Endothelial cell of umbilical vein (primary cell): ENCODE results near the gene KCNJ16. TPM values are rescaled to one million over a fixed set of nuclear protein-coding genes. Genes with fewer than 3 reads are reported as not detected.

Experiments used
- BruUV-seq: library from RNA; stranded (reverse); fragments of 400-500 nt; replicated peaks from 2 replicates; lab custom pipeline; 2021; lab: Mats Ljungman, UMichigan
- CTCF ChIA-PET: fragments of 300-600, 350-600 bp; sonication (Branson Sonifier 250); formaldehyde crosslinking; loops from one replicate; lab custom pipeline; 2021; ENCODE audit warnings: antibody characterized with exemption, inconsistent platforms; lab: Charles Lee
- POLR2A ChIA-PET: fragments of 300-600, 350-600 bp; sonication (Branson Sonifier 250); formaldehyde crosslinking; loops from one replicate; lab custom pipeline; 2021; ENCODE audit warnings: antibody characterized with exemption, inconsistent platforms; lab: Charles Lee
- DNase-seq: peaks from one replicate; pipeline ENCODE4 v3.0.0-alpha.2; 2011; ENCODE audit warnings: low read depth, low spot score
- FAIRE-seq: peaks from 2 replicates; lab custom pipeline; 2011; peaks lifted over from hg19 to GRCh38; lab: Jason Lieb, UNC
- H2AFZ ChIP-seq: 2 replicates; pipeline ENCODE4 v1.6.0; 2012; ENCODE audit warnings: low read depth, low read length, control low read depth, inconsistent platforms
- H3K27ac ChIP-seq: 2 replicates; pipeline ENCODE4 v1.5.1; 2011; ENCODE audit warnings: low read depth, mild to moderate bottlenecking, control low read depth, low read length, moderate library complexity; ENCODE audit not compliant: insufficient read depth
- H3K27me3 ChIP-seq, 2 experiments: 2 replicates each; pipeline versions ENCODE4 v1.6.0 to v1.6.1; 2011; ENCODE audit warnings: low read length in 2 of 2, mixed read lengths in 1 of 2; ENCODE audit not compliant: control insufficient read depth in 2 of 2, insufficient read depth in 2 of 2
- H3K36me3 ChIP-seq, 2 experiments: 2 replicates in 1 of 2; 3 replicates in 1 of 2; pipeline ENCODE4 v1.5.1; 2011; ENCODE audit warnings: low read length in 2 of 2, mild to moderate bottlenecking in 1 of 2, moderate library complexity in 1 of 2; ENCODE audit not compliant: control insufficient read depth in 2 of 2, insufficient read depth in 2 of 2; ENCODE audit errors: extremely low read depth in 1 of 2
- H3K4me1 ChIP-seq: 3 replicates; pipeline ENCODE4 v1.5.1; 2011; ENCODE audit warnings: mild to moderate bottlenecking, low read length; ENCODE audit not compliant: control insufficient read depth, insufficient read depth; ENCODE audit errors: extremely low read depth
- H3K4me2 ChIP-seq: 2 replicates; pipeline ENCODE4 v1.6.1; 2011; ENCODE audit warnings: low read length, control low read depth, mixed read lengths; ENCODE audit not compliant: insufficient read depth
- H3K4me3 ChIP-seq, 3 experiments: fragments of 200-600 bp in 1 of 3; sonication (generic), shearing (Covaris generic) in 1 of 3; replicated peaks in 1 of 3; 2 replicates each; pipeline ENCODE4 v1.5.1; 2011 to 2016; ENCODE audit warnings: control low read depth in 3 of 3, low read length in 3 of 3, mild to moderate bottlenecking in 2 of 3, inconsistent platforms in 1 of 3, low read depth in 1 of 3, moderate library complexity in 1 of 3; ENCODE audit not compliant: insufficient read depth in 1 of 3
- H3K79me2 ChIP-seq: 2 replicates; pipeline ENCODE4 v1.6.0; 2012; ENCODE audit warnings: low read length, inconsistent platforms; ENCODE audit not compliant: control insufficient read depth, insufficient read depth
- H3K9ac ChIP-seq: replicated peaks from 2 replicates; pipeline ENCODE3; 2011; ENCODE audit warnings: low read length, control low read depth; ENCODE audit not compliant: insufficient read depth; ENCODE audit errors: extremely low read depth
- H3K9me1 ChIP-seq: replicated peaks from 3 replicates; pipeline ENCODE4 v1.6.0; 2011; ENCODE audit warnings: mild to moderate bottlenecking, low read length; ENCODE audit not compliant: control insufficient read depth, insufficient read depth; ENCODE audit errors: extremely low read depth
- H3K9me3 ChIP-seq: replicated peaks from 2 replicates; pipeline ENCODE4 v1.5.1; 2012; ENCODE audit warnings: low read length, inconsistent platforms; ENCODE audit not compliant: control insufficient read depth, insufficient read depth
- H4K20me1 ChIP-seq: replicated peaks from 2 replicates; pipeline ENCODE3; 2011; ENCODE audit warnings: mild to moderate bottlenecking, low read length; ENCODE audit not compliant: control insufficient read depth, insufficient read depth; ENCODE audit errors: extremely low read depth
- EZH2 ChIP-seq: IDR thresholded peaks from 2 replicates; pipeline ENCODE4 v1.6.1; 2012; ENCODE audit warnings: borderline replicate concordance, low read depth, mild to moderate bottlenecking, moderate library complexity, low read length, inconsistent platforms; ENCODE audit not compliant: severe bottlenecking
- FOS ChIP-seq: IDR thresholded peaks from 2 replicates; pipeline ENCODE4 v1.6.1; 2011; ENCODE audit warnings: mild to moderate bottlenecking, low read length, moderate library complexity, borderline replicate concordance; ENCODE audit not compliant: insufficient read depth
- GATA2 ChIP-seq: IDR thresholded peaks from 2 replicates; pipeline ENCODE4 v1.7.0; 2011; ENCODE audit warnings: low read depth, mild to moderate bottlenecking, moderate library complexity, mixed read lengths, low read length; ENCODE audit not compliant: insufficient read length, insufficient read depth
- JUN ChIP-seq: IDR thresholded peaks from 2 replicates; pipeline ENCODE4 v1.6.1; 2011; ENCODE audit warnings: borderline replicate concordance, low read depth; ENCODE audit not compliant: insufficient read length, insufficient read depth
- MAX ChIP-seq: IDR thresholded peaks from 2 replicates; pipeline ENCODE4 v1.6.1; 2011; ENCODE audit not compliant: insufficient read depth, insufficient read length
- MYC ChIP-seq: IDR thresholded peaks from one replicate; pipeline ENCODE4 v1.6.1; 2011; ENCODE audit warnings: mild to moderate bottlenecking, low read depth, low read length
- POLR2A ChIP-seq: IDR thresholded peaks from 2 replicates; pipeline ENCODE4 v1.6.1; 2012; ENCODE audit warnings: low read depth, mild to moderate bottlenecking, control low read depth, low read length
- POLR2AphosphoS5 ChIP-seq: IDR thresholded peaks from 2 replicates; pipeline ENCODE4 v1.6.1; 2012; ENCODE audit warnings: low read depth, mild to moderate bottlenecking, control low read depth, low read length, moderate library complexity; ENCODE audit not compliant: insufficient read depth
- dilution Hi-C: fragments of 300-500 bp; cut with MboI; formaldehyde crosslinking; loops from one replicate; pipeline ENCODE4 v1.15.0; 2019; ENCODE audit warnings: low sequenced_read_pairs; ENCODE audit not compliant: extremely low pct_ligation_motif_present
- intact Hi-C: fragments of 100-400 bp; cut with micrococcal nuclease; formaldehyde crosslinking; loops from one replicate; pipeline ENCODE4 v1.10.0; 2022
- polyA plus RNA-seq, 4 experiments: library from polyadenylated mRNA; depleted of rRNA in 3 of 4; stranded (reverse) in 3 of 4; unstranded in 1 of 4; fragments of >200 nt; gene quantifications; 2 replicates each; pipeline versions ENCODE4 v1.2.1 to v1.2.3, GENCODE V29; 2011 to 2012; ENCODE audit warnings: missing spikeins in 1 of 4
- total RNA-seq: library from RNA; stranded (reverse); gene quantifications from 2 replicates; pipeline ENCODE4 v1.2.3, GENCODE V29; 2021
- TF ChIP-seq, protein P1 (sequence below), 2 donors: IDR thresholded peaks; 1 replicate in 1 of 2; 2 replicates in 1 of 2; pipeline ENCODE4 v1.5.1; 2011; ENCODE audit warnings: low read length in 2 of 2, mild to moderate bottlenecking in 2 of 2, moderate library complexity in 2 of 2, control low read depth in 1 of 2, inconsistent platforms in 1 of 2, low read depth in 1 of 2; ENCODE audit not compliant: insufficient read depth in 1 of 2; ENCODE audit errors: extremely low read depth in 1 of 2

KCNJ16 gene
- total and polyA plus RNA-seq, 2 donors (not counting 3 experiments of a cell fraction or from before 2014, with no cell fraction given) = 0.07 TPM; not detected in 1

- Histone ChIP-seq H2AFZ (no peak overlapping the region), H3K4me1 (no peaks in the 10 kb centered on the region), H3K27ac (no peak overlapping the region), H3K4me3 (no peak overlapping the region), H3K9me1 (no peaks in the 10 kb centered on the region), H3K27me3 (no peaks in the 10 kb centered on the region), H3K9me3 (no peaks in the 10 kb centered on the region), H3K36me3 (no peaks in the 10 kb centered on the region), H3K4me2 (no peak overlapping the region), H4K20me1 (no peaks in the 10 kb centered on the region), H3K79me2 (no peaks in the 10 kb centered on the region), H3K9ac (no peak overlapping the region)
- ChIA-PET POLR2A (no interaction called here), CTCF (interaction anchor here (1.0 to 1.6 kb wide), 2 partner anchors 10 to 17 kb away, joined by 3 read pairs; no protein-coding TSS in a partner anchor)
- no peak for TF ChIP-seq GATA2
- TF ChIP-seq, protein P1, sequence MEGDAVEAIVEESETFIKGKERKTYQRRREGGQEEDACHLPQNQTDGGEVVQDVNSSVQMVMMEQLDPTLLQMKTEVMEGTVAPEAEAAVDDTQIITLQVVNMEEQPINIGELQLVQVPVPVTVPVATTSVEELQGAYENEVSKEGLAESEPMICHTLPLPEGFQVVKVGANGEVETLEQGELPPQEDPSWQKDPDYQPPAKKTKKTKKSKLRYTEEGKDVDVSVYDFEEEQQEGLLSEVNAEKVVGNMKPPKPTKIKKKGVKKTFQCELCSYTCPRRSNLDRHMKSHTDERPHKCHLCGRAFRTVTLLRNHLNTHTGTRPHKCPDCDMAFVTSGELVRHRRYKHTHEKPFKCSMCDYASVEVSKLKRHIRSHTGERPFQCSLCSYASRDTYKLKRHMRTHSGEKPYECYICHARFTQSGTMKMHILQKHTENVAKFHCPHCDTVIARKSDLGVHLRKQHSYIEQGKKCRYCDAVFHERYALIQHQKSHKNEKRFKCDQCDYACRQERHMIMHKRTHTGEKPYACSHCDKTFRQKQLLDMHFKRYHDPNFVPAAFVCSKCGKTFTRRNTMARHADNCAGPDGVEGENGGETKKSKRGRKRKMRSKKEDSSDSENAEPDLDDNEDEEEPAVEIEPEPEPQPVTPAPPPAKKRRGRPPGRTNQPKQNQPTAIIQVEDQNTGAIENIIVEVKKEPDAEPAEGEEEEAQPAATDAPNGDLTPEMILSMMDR (IDR thresholded peaks at IDR 0.05; ENCODE audit: extremely low read depth in 1 of 2, insufficient read depth in 1 of 2, low read depth in 1 of 2, low read length in 2 of 2) = no peak
- no peak for TF ChIP-seq POLR2AphosphoS5
- TF ChIP-seq FOS = no peak
- TF ChIP-seq MAX = no peak
- no peak for TF ChIP-seq JUN
- TF ChIP-seq POLR2A = no peak
- no peak for TF ChIP-seq MYC
- no peak for TF ChIP-seq EZH2
- BruUV-seq = no TSS peak
- DNase-seq (no peak), FAIRE-seq (no peak)
- intact Hi-C loops = no loop called here
- dilution Hi-C loops = no loop called here
Observed at GRCh38 chr17:70071127-70071526, 3.9 kb upstream of the KCNJ16 start.
